Ishikawa (cell line): Measurements from ENCODE around the gene MMAA.

Source experiments
- CEBPB ChIP-seq: IDR thresholded peaks from 2 replicates; pipeline ENCODE4 v1.6.1; 2012
- CREB1 ChIP-seq: IDR thresholded peaks from 2 replicates; pipeline ENCODE4 v1.6.1; 2012; ENCODE audit warnings: low read depth
- EGR1 ChIP-seq: IDR thresholded peaks from 2 replicates; pipeline ENCODE4 v1.6.1; 2012
- EP300 ChIP-seq: IDR thresholded peaks from 2 replicates; pipeline ENCODE4 v1.6.1; 2012; ENCODE audit warnings: borderline replicate concordance
- FOXM1 ChIP-seq: IDR thresholded peaks from 2 replicates; pipeline ENCODE4 v1.6.1; 2012; ENCODE audit warnings: low read depth, borderline replicate concordance
- MAX ChIP-seq: IDR thresholded peaks from 2 replicates; pipeline ENCODE4 v1.6.1; 2012
- NFIC ChIP-seq: IDR thresholded peaks from 2 replicates; pipeline ENCODE4 v1.6.1; 2012
- RAD21 ChIP-seq: IDR thresholded peaks from 2 replicates; pipeline ENCODE4 v1.6.1; 2012; ENCODE audit warnings: low read depth
- TAF1 ChIP-seq: IDR thresholded peaks from 2 replicates; pipeline ENCODE4 v1.6.1; 2012; ENCODE audit warnings: low read depth, mild to moderate bottlenecking
- TCF12 ChIP-seq: IDR thresholded peaks from 2 replicates; pipeline ENCODE4 v1.6.1; 2012; ENCODE audit warnings: low read depth
- TEAD4 ChIP-seq: IDR thresholded peaks from 2 replicates; pipeline ENCODE4 v1.6.1; 2012
- YY1 ChIP-seq: IDR thresholded peaks from 2 replicates; pipeline ENCODE4 v1.6.1; 2012; ENCODE audit warnings: low read depth
- ZBTB7A ChIP-seq: IDR thresholded peaks from 2 replicates; pipeline ENCODE4 v1.6.1; 2012; ENCODE audit warnings: low read depth
- TF ChIP-seq, protein P1 (sequence below): IDR thresholded peaks from 2 replicates; pipeline ENCODE4 v1.6.1; 2012; ENCODE audit warnings: low read depth, mild to moderate bottlenecking
- TF ChIP-seq, protein P2 (sequence below): IDR thresholded peaks from 2 replicates; pipeline ENCODE4 v1.6.1; 2012

MMAA gene

DNA sequence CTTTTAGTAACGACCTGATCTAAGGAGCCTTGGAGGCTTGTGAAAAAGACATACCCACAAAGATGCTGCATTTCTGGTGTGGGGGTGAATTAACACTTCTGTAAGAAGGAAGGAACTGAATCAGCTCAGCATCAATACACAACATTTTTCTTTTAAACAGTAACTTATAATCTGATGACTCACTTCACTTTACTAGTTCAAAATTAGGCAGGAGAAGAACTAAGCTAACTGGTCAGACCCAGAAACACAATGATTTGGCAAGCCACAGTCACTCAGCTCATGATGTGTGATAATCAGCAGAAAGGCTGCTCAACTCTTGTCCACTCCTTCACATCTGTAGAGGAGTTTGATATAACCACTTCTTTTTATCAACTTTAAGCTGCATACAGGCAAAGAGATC lies 4.6 kb downstream of the MMAA start:
- TF ChIP-seq, protein P1, sequence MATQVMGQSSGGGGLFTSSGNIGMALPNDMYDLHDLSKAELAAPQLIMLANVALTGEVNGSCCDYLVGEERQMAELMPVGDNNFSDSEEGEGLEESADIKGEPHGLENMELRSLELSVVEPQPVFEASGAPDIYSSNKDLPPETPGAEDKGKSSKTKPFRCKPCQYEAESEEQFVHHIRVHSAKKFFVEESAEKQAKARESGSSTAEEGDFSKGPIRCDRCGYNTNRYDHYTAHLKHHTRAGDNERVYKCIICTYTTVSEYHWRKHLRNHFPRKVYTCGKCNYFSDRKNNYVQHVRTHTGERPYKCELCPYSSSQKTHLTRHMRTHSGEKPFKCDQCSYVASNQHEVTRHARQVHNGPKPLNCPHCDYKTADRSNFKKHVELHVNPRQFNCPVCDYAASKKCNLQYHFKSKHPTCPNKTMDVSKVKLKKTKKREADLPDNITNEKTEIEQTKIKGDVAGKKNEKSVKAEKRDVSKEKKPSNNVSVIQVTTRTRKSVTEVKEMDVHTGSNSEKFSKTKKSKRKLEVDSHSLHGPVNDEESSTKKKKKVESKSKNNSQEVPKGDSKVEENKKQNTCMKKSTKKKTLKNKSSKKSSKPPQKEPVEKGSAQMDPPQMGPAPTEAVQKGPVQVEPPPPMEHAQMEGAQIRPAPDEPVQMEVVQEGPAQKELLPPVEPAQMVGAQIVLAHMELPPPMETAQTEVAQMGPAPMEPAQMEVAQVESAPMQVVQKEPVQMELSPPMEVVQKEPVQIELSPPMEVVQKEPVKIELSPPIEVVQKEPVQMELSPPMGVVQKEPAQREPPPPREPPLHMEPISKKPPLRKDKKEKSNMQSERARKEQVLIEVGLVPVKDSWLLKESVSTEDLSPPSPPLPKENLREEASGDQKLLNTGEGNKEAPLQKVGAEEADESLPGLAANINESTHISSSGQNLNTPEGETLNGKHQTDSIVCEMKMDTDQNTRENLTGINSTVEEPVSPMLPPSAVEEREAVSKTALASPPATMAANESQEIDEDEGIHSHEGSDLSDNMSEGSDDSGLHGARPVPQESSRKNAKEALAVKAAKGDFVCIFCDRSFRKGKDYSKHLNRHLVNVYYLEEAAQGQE: no peak
- no peak for TF ChIP-seq TEAD4
- no peak for TF ChIP-seq CEBPB
- TF ChIP-seq FOXM1: no peak
- TF ChIP-seq NFIC: no peak
- TF ChIP-seq EGR1: no peak
- TF ChIP-seq MAX: no peak
- TF ChIP-seq YY1: no peak
- TF ChIP-seq RAD21: no peak

- TF ChIP-seq CREB1 (no peak), CEBPB (no peak), NFIC (no peak), TCF12 (no peak), TEAD4 (no peak), ZBTB7A (no peak)
These were observed 6.8 kb downstream of the MMAA start for GRCh38 chr4:145625677-145626622.

DNA sequence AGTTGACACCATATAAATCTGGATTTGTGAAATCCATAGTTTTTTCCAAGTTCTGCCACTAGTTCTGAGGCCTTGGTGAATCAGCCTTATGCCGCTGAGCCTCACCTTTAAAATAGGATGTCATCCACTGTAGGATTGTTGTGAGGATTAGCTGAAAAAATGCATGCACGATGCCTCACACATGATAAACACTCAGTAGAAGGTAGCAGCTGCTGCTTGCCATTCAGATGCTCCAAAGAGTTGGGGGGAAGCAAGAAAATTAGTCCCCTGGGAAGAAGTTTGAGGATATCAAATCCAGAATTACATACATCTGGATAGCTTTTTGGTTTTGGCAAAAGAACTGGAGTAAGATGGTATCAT lies 7.4 kb downstream of the MMAA start:
- TF ChIP-seq EP300 (no peak), NFIC (no peak), TAF1 (no peak)

GRCh38 chr4:145635117-145635516 lies 15.9 kb downstream of the MMAA start:
- TF ChIP-seq RAD21 (no peak), CREB1 (no peak), EGR1 (no peak), TEAD4 (no peak), MAX (no peak), YY1 (no peak), NFIC (no peak), TAF1 (no peak), ZBTB7A (no peak), TCF12 (no peak), CEBPB (no peak)
- TF ChIP-seq, protein P1: no peak

DNA sequence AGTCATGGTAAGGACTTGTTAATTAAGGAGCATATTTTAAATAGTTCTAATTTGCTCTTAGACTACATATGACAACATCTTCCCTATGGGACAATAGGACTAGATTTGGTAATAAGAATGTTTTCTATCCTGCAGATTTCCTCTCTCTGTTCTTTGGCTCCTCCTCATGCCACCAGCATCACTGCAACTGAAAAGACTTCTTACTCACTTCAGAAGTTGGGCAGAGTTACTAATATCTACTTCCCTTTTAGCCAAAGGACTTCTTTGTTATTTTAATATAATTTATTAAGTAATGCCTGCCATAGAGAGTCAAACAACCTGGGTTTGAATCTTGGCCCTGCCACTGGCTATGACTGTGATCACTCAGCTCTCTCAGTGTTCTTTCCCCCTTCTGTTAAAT lies 16.4 kb downstream of the MMAA start:
- TF ChIP-seq ZBTB7A: no peak
- TF ChIP-seq TCF12: no peak
- TF ChIP-seq RAD21: no peak

DNA sequence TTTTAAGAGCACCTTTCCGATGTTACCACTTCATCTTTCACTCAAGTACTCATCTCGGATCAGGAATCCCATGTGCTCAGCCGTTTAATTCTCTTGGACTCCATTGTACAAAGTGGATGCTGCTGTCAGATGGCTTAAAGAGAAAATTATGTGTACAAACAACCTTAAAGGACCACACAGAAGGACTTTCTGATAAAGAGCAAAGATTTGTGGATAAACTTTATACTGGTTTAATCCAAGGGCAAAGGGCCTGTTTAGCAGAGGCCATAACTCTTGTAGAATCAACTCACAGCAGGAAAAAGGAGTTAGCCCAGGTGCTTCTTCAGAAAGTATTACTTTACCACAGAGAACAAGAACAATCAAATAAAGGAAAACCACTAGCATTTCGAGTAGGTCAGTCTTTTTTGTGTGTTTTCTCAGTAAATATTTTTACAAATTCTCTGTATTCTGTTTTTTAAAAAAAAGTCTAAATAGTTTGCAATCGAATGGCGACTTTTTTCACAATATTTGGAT lies 20.1 kb downstream of the MMAA start:
- TF ChIP-seq EP300: no peak
- TF ChIP-seq ZBTB7A: no peak
- no peak for TF ChIP-seq TCF12
- TF ChIP-seq TAF1: no peak
- no peak for TF ChIP-seq TEAD4
- TF ChIP-seq FOXM1: no peak
- no peak for TF ChIP-seq EGR1
- TF ChIP-seq, protein P1: no peak
- no peak for TF ChIP-seq YY1
- TF ChIP-seq, protein P2, sequence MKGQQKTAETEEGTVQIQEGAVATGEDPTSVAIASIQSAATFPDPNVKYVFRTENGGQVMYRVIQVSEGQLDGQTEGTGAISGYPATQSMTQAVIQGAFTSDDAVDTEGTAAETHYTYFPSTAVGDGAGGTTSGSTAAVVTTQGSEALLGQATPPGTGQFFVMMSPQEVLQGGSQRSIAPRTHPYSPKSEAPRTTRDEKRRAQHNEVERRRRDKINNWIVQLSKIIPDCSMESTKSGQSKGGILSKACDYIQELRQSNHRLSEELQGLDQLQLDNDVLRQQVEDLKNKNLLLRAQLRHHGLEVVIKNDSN: no peak
- no peak for TF ChIP-seq NFIC
- TF ChIP-seq RAD21: no peak
- TF ChIP-seq CEBPB: no peak
- TF ChIP-seq CREB1: no peak
- no peak for TF ChIP-seq MAX
